Mesenchymal stem cell (in vitro differentiated cells and primary cell): Measurements from ENCODE around the gene ST7.

Experiments used
- DNase-seq: peaks from one replicate; pipeline ENCODE4 v3.0.0-alpha.2; 2013
- H2AFZ ChIP-seq: one replicate; pipeline ENCODE4 v1.6.1; 2013; ENCODE audit warnings: low read depth, mild to moderate bottlenecking, control low read depth, inconsistent platforms, low read length, moderate library complexity
- H2AK5ac ChIP-seq: 2 replicates; pipeline ENCODE4 v1.6.1; 2013; ENCODE audit warnings: low read length, moderate library complexity, mild to moderate bottlenecking, inconsistent platforms; ENCODE audit not compliant: severe bottlenecking
- H2BK120ac ChIP-seq: one replicate; pipeline ENCODE4 v1.6.1; 2013; ENCODE audit warnings: low read depth, mild to moderate bottlenecking, inconsistent platforms, low read length, moderate library complexity
- H2BK12ac ChIP-seq, 2 experiments: one replicate each; pipeline ENCODE4 v1.6.1; 2013; ENCODE audit warnings: inconsistent platforms in 2 of 2, low read length in 2 of 2, mild to moderate bottlenecking in 2 of 2, moderate library complexity in 2 of 2, control low read depth in 1 of 2
- H2BK15ac ChIP-seq: one replicate; pipeline ENCODE4 v1.6.1; 2013; ENCODE audit warnings: mild to moderate bottlenecking, low read depth, inconsistent platforms; ENCODE audit not compliant: poor library complexity, severe bottlenecking
- H2BK5ac ChIP-seq: 2 replicates; pipeline ENCODE4 v1.6.1; 2013; ENCODE audit warnings: low read depth, mild to moderate bottlenecking, low read length, control low read depth, inconsistent platforms; ENCODE audit not compliant: poor library complexity, severe bottlenecking
- H3K14ac ChIP-seq, 2 experiments: one replicate each; pipeline ENCODE4 v1.6.1; 2013; ENCODE audit warnings: inconsistent platforms in 2 of 2, low read length in 2 of 2, control low read depth in 1 of 2, mild to moderate bottlenecking in 1 of 2, moderate library complexity in 1 of 2
- H3K18ac ChIP-seq, 2 experiments: one replicate each; pipeline ENCODE4 v1.6.1; 2013; ENCODE audit warnings: inconsistent platforms in 2 of 2, low read length in 2 of 2, control low read depth in 1 of 2, low read depth in 1 of 2, mild to moderate bottlenecking in 1 of 2
- H3K23ac ChIP-seq, 2 experiments: one replicate each; pipeline ENCODE4 v1.6.1; 2013; ENCODE audit warnings: inconsistent platforms in 2 of 2, low read length in 2 of 2, mild to moderate bottlenecking in 2 of 2, moderate library complexity in 2 of 2, control low read depth in 1 of 2
- H3K27ac ChIP-seq: 2 replicates; pipeline ENCODE4 v1.5.1; 2013; ENCODE audit warnings: mild to moderate bottlenecking, moderate library complexity, low read length, control low read depth, inconsistent platforms; ENCODE audit not compliant: poor library complexity, severe bottlenecking
- H3K27me3 ChIP-seq, 2 experiments: 2 replicates each; pipeline versions ENCODE4 v1.6.1 to v1.7.0; 2013; ENCODE audit warnings: low read length in 2 of 2, mild to moderate bottlenecking in 2 of 2, moderate library complexity in 2 of 2, control low read depth in 1 of 2, inconsistent platforms in 1 of 2; ENCODE audit not compliant: control insufficient read depth in 1 of 2, insufficient read depth in 1 of 2
- H3K36me3 ChIP-seq, 2 experiments: 2 replicates each; pipeline versions ENCODE4 v1.6.1 to v1.7.0; 2013; ENCODE audit warnings: low read length in 2 of 2, control low read depth in 1 of 2, inconsistent platforms in 1 of 2, low read depth in 1 of 2, mild to moderate bottlenecking in 1 of 2; ENCODE audit not compliant: insufficient read depth in 2 of 2, control insufficient read depth in 1 of 2
- H3K4ac ChIP-seq, 2 experiments: one replicate each; pipeline ENCODE4 v1.6.1; 2013; ENCODE audit warnings: inconsistent platforms in 2 of 2, low read length in 2 of 2, mild to moderate bottlenecking in 2 of 2, moderate library complexity in 2 of 2, control low read depth in 1 of 2, low read depth in 1 of 2
- H3K4me1 ChIP-seq: 2 replicates; pipeline ENCODE4 v1.6.1; 2013; ENCODE audit warnings: low read depth, low read length, control low read depth; ENCODE audit not compliant: control insufficient read depth, insufficient read depth
- H3K4me2 ChIP-seq: 2 replicates; pipeline ENCODE4 v1.6.1; 2013; ENCODE audit warnings: low read length, mild to moderate bottlenecking, inconsistent platforms; ENCODE audit not compliant: poor library complexity, severe bottlenecking
- H3K4me3 ChIP-seq, 2 experiments: 2 replicates each; pipeline versions ENCODE4 v1.5.1 to v1.7.0; 2013; ENCODE audit warnings: low read length in 2 of 2, mild to moderate bottlenecking in 2 of 2, control low read depth in 1 of 2, low read depth in 1 of 2; ENCODE audit not compliant: insufficient read depth in 1 of 2
- H3K79me1 ChIP-seq: replicated peaks from 2 replicates; pipeline ENCODE4 v1.6.1; 2013; ENCODE audit warnings: mild to moderate bottlenecking, control low read depth, low read length, inconsistent platforms; ENCODE audit not compliant: poor library complexity, severe bottlenecking
- H3K9ac ChIP-seq: 2 replicates; pipeline ENCODE4 v1.7.0; 2013; ENCODE audit warnings: mild to moderate bottlenecking, low read length, moderate library complexity
- H3K9me3 ChIP-seq: 2 replicates; pipeline ENCODE4 v1.7.0; 2013; ENCODE audit warnings: mild to moderate bottlenecking, low read length; ENCODE audit not compliant: control insufficient read depth
- H4K8ac ChIP-seq: one replicate; pipeline ENCODE4 v1.6.1; 2013; ENCODE audit warnings: inconsistent platforms, mild to moderate bottlenecking, low read length, moderate library complexity
- H4K91ac ChIP-seq: one replicate; pipeline ENCODE4 v1.6.1; 2013; ENCODE audit warnings: mild to moderate bottlenecking, low read length, inconsistent platforms
- WGBS: methylation state at CpG from one replicate; pipeline ENCODE4 v1.1.7; 2013; ENCODE audit warnings: mixed read lengths; 5-methylcytosine and 5-hydroxymethylcytosine counted together

ST7 gene

GRCh38 chr7:116977172-116977571 lies 23.9 kb downstream of the ST7 start:
- no peak overlapping the region for H3K18ac ChIP-seq
- H2AFZ ChIP-seq: no peak overlapping the region
- H3K23ac ChIP-seq: no peak overlapping the region
- H2BK12ac ChIP-seq: no peak overlapping the region
- H4K91ac ChIP-seq: no peak overlapping the region
- H3K14ac ChIP-seq: no peak overlapping the region
- peaks cover 29% of the 10 kb centered on the region for H3K79me1 ChIP-seq
- H2AK5ac ChIP-seq: no peak overlapping the region
- no peak overlapping the region for H2BK120ac ChIP-seq
- WGBS: no CpG with 5 or more reads among the region's 1 CpG
- H3K4me1 ChIP-seq: peaks cover 4% of the 10 kb centered on the region
- no peak overlapping the region for H4K8ac ChIP-seq
- H3K4me3 ChIP-seq: no peak overlapping the region
- H3K4ac ChIP-seq: no peak overlapping the region
- no peaks in the 10 kb centered on the region for H3K9me3 ChIP-seq
- H3K27ac ChIP-seq: no peak overlapping the region
- no peak overlapping the region for H3K4me2 ChIP-seq
- no peak overlapping the region for H2BK15ac ChIP-seq
- H3K27me3 ChIP-seq: no peaks in the 10 kb centered on the region
- DNase-seq: peak; percentile 35
- H3K36me3 ChIP-seq: peaks cover 3% of the 10 kb centered on the region in 2 experiments
- H2BK5ac ChIP-seq: no peak overlapping the region
- H3K9ac ChIP-seq: no peak overlapping the region

DNA sequence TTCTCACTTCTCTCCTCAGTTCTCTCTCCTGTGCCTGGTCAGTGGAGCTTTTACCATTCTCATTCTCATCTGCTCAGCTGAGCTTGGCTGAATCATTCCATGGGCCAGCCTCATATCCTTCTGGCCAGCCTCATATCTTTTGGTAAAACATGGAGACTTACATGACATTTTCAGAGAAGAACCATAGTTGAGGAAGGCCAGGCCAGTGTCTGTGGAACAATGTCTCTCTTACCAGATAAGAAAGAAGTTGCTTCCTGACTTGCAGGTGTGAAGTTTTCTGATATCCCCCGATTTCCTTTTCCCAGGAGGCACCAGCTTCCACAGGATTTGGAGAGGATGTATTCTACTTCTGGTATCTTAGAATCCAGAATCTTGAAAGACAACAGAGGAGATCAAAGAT lies 24.7 kb downstream of the ST7 start:
- Histone ChIP-seq H3K79me1 (peaks cover 26% of the 10 kb centered on the region), H4K91ac (no peak overlapping the region)
- 100% methylated on average over 1 of the region's 1 CpG for WGBS

GRCh38 chr7:116979430-116979829 lies 26.1 kb downstream of the ST7 start:
- H2BK15ac ChIP-seq: no peak overlapping the region
- H3K9me3 ChIP-seq: no peaks in the 10 kb centered on the region
- no peak overlapping the region for H2AK5ac ChIP-seq
- no peak overlapping the region for H3K4ac ChIP-seq
- no peak overlapping the region for H3K14ac ChIP-seq
- no peak for DNase-seq
- H3K18ac ChIP-seq: no peak overlapping the region
- no peak overlapping the region for H3K23ac ChIP-seq
- H3K79me1 ChIP-seq: peaks cover 27% of the 10 kb centered on the region
- no peak overlapping the region for H2BK5ac ChIP-seq
- peak overlapping the region; percentile 23 for H3K9ac ChIP-seq
- no peak overlapping the region for H2AFZ ChIP-seq
- H4K91ac ChIP-seq: no peak overlapping the region
- 99% methylated on average over 3 of the region's 3 CpGs for WGBS
- H3K4me2 ChIP-seq: no peak overlapping the region
- H3K4me1 ChIP-seq: peaks cover 5% of the 10 kb centered on the region
- H2BK120ac ChIP-seq: no peak overlapping the region
- no peaks in the 10 kb centered on the region for H3K27me3 ChIP-seq
- no peak overlapping the region for H3K4me3 ChIP-seq
- no peak overlapping the region for H3K27ac ChIP-seq
- no peak overlapping the region for H2BK12ac ChIP-seq
- no peaks in the 10 kb centered on the region for H3K36me3 ChIP-seq
- no peak overlapping the region for H4K8ac ChIP-seq

More for the DNA sequence above, 24.7 kb downstream of the ST7 start:
- H3K27ac ChIP-seq: no peak overlapping the region
- H3K27me3 ChIP-seq: no peaks in the 10 kb centered on the region
- H2BK5ac ChIP-seq: no peak overlapping the region
- no peak overlapping the region for H3K14ac ChIP-seq
- H3K36me3 ChIP-seq: no peaks in the 10 kb centered on the region
- H4K8ac ChIP-seq: no peak overlapping the region
- no peak overlapping the region for H3K4me2 ChIP-seq
- no peak overlapping the region for H2AK5ac ChIP-seq
- H3K23ac ChIP-seq: no peak overlapping the region
- no peak overlapping the region for H2BK15ac ChIP-seq
- H3K4me3 ChIP-seq: no peak overlapping the region
- H3K4ac ChIP-seq: no peak overlapping the region
- no peaks in the 10 kb centered on the region for H3K9me3 ChIP-seq
- no peak overlapping the region for H2BK12ac ChIP-seq
- no peak overlapping the region for H3K18ac ChIP-seq
- H3K9ac ChIP-seq: no peak overlapping the region
- no peak overlapping the region for H2BK120ac ChIP-seq
- peaks cover 5% of the 10 kb centered on the region for H3K4me1 ChIP-seq
- DNase-seq: no peak
- no peak overlapping the region for H2AFZ ChIP-seq

GRCh38 chr7:116980354-116980753 lies 27.1 kb downstream of the ST7 start:
- H3K4me2 ChIP-seq: no peak overlapping the region
- no peak overlapping the region for H2BK12ac ChIP-seq
- no peak overlapping the region for H3K4ac ChIP-seq
- no peak overlapping the region for H3K23ac ChIP-seq
- H3K4me1 ChIP-seq: peaks cover 5% of the 10 kb centered on the region
- no peak overlapping the region for H2BK5ac ChIP-seq
- H3K14ac ChIP-seq: no peak overlapping the region
- H3K27ac ChIP-seq: no peak overlapping the region
- no peak overlapping the region for H3K9ac ChIP-seq
- no peaks in the 10 kb centered on the region for H3K9me3 ChIP-seq
- H2BK15ac ChIP-seq: no peak overlapping the region
- peaks cover 23% of the 10 kb centered on the region for H3K79me1 ChIP-seq
- H3K27me3 ChIP-seq: no peaks in the 10 kb centered on the region
- no peak overlapping the region for H3K18ac ChIP-seq
- no peak overlapping the region for H2BK120ac ChIP-seq
- H2AK5ac ChIP-seq: no peak overlapping the region
- no peak overlapping the region for H4K8ac ChIP-seq
- H3K4me3 ChIP-seq: no peak overlapping the region
- H4K91ac ChIP-seq: no peak overlapping the region
- H3K36me3 ChIP-seq: no peaks in the 10 kb centered on the region
- no peak overlapping the region for H2AFZ ChIP-seq
- WGBS: 87% methylated on average over 4 of the region's 4 CpGs
- DNase-seq: no peak
